ENCODE data around the gene OVOL2.

OVOL2 gene

GRCh38 chr20:17993546-17993945 is 64.2 kb downstream of the OVOL2 start:
- Histone ChIP-seq H3K27ac (ENCODE audit: low read depth, low read length) (no peak overlapping the region), H3K36me3 (ENCODE audit: low read length) (peaks cover 12% of the 10 kb centered on the region), H3K79me2 (ENCODE audit: insufficient read depth, low read length) (no peaks in the 10 kb centered on the region; the same call in 1 of the 2 replicates), H3K4me3 (ENCODE audit: insufficient read depth, low read length, poor library complexity, severe bottlenecking) (no peak overlapping the region), H3K4me2 (ENCODE audit: low read depth, low read length, poor library complexity, severe bottlenecking) (no peak overlapping the region), H3K27me3 (ENCODE audit: low read length) (no peaks in the 10 kb centered on the region), H3F3A (ENCODE audit: insufficient read depth) (peaks cover 10% of the 10 kb centered on the region; the same call in 1 of the 2 replicates), H3K9me2 (replicated peaks; ENCODE audit: insufficient read depth, low read length) (no peaks in the 10 kb centered on the region), H3K9ac (ENCODE audit: low read length) (no peak overlapping the region), H3K9me3 (ENCODE audit: insufficient read depth, low read length) (no peaks in the 10 kb centered on the region), H4K20me1 (ENCODE audit: low read depth, low read length) (no peaks in the 10 kb centered on the region), H2AFZ (ENCODE audit: low read depth, low read length, severe bottlenecking) (no peak overlapping the region)
- no peak for TF ChIP-seq CTCF (IDR thresholded peaks at IDR 0.05; ENCODE audit: insufficient read depth, low read length, poor library complexity, severe bottlenecking)
- no peak for TF ChIP-seq EZH2phosphoT487 (conservative IDR thresholded peaks at IDR 0.05; ENCODE audit: low read length)

- H2AFZ ChIP-seq (ENCODE audit: low read depth, low read length, severe bottlenecking), result no peak overlapping the region
- H3K27ac ChIP-seq (ENCODE audit: low read depth, low read length), result no peak overlapping the region
- H3K4me2 ChIP-seq (ENCODE audit: low read depth, low read length, poor library complexity, severe bottlenecking), result no peak overlapping the region
- no peak overlapping the region for H3K9ac ChIP-seq (ENCODE audit: low read length)
- no peaks in the 10 kb centered on the region for H3K9me2 ChIP-seq (replicated peaks; ENCODE audit: insufficient read depth, low read length)
- H4K20me1 ChIP-seq (ENCODE audit: low read depth, low read length), result no peaks in the 10 kb centered on the region
- no peaks in the 10 kb centered on the region for H3K9me3 ChIP-seq (ENCODE audit: insufficient read depth, low read length)
- peaks cover 4% of the 10 kb centered on the region; the same call in 1 of the 2 replicates for H3K79me2 ChIP-seq (ENCODE audit: insufficient read depth, low read length)
- no peak overlapping the region for H3K4me3 ChIP-seq (ENCODE audit: insufficient read depth, low read length, poor library complexity, severe bottlenecking)
- H3K27me3 ChIP-seq (ENCODE audit: low read length), result no peaks in the 10 kb centered on the region
- peaks cover 12% of the 10 kb centered on the region for H3K36me3 ChIP-seq (ENCODE audit: low read length)
- TF ChIP-seq CTCF (IDR thresholded peaks at IDR 0.05; ENCODE audit: insufficient read depth, low read length, poor library complexity, severe bottlenecking) (no peak), EZH2phosphoT487 (conservative IDR thresholded peaks at IDR 0.05; ENCODE audit: low read length) (no peak)
- H3F3A ChIP-seq (ENCODE audit: insufficient read depth), result peaks cover 10% of the 10 kb centered on the region; the same call in 1 of the 2 replicates
These were observed 64.7 kb downstream of the OVOL2 start for GRCh38 chr20:17992847-17993513.

GRCh38 chr20:17992224-17992637 is 65.5 kb downstream of the OVOL2 start:
- H2AFZ ChIP-seq (ENCODE audit: low read depth, low read length, severe bottlenecking), result no peak overlapping the region
- no peak overlapping the region for H3K27ac ChIP-seq (ENCODE audit: low read depth, low read length)
- no peaks in the 10 kb centered on the region for H3K9me3 ChIP-seq (ENCODE audit: insufficient read depth, low read length)
- peaks cover 9% of the 10 kb centered on the region for H3K79me2 ChIP-seq (ENCODE audit: insufficient read depth, low read length)
- H3K27me3 ChIP-seq (ENCODE audit: low read length), result no peaks in the 10 kb centered on the region
- TF ChIP-seq CTCF (IDR thresholded peaks at IDR 0.05; ENCODE audit: insufficient read depth, low read length, poor library complexity, severe bottlenecking), result no peak
- no peak for TF ChIP-seq EZH2phosphoT487 (conservative IDR thresholded peaks at IDR 0.05; ENCODE audit: low read length)
- H3K36me3 ChIP-seq (ENCODE audit: low read length), result peaks cover 12% of the 10 kb centered on the region
- H3K4me2 ChIP-seq (ENCODE audit: low read depth, low read length, poor library complexity, severe bottlenecking), result no peak overlapping the region
- H3K9me2 ChIP-seq (replicated peaks; ENCODE audit: insufficient read depth, low read length), result no peaks in the 10 kb centered on the region
- no peak overlapping the region for H3K4me3 ChIP-seq (ENCODE audit: insufficient read depth, low read length, poor library complexity, severe bottlenecking)
- no peak overlapping the region for H3K9ac ChIP-seq (ENCODE audit: low read length)
- H4K20me1 ChIP-seq (ENCODE audit: low read depth, low read length), result no peaks in the 10 kb centered on the region
- peaks cover 10% of the 10 kb centered on the region; the same call in 1 of the 2 replicates for H3F3A ChIP-seq (ENCODE audit: insufficient read depth)

All from SU-DHL-6 (cell line).